ENCODE data around the gene MROH8. TPM values are rescaled to one million over a fixed set of nuclear protein-coding genes. Genes with fewer than 3 reads are reported as not detected.

The MROH8 gene
- total RNA-seq, 3 donors from 2014 or later (not counting 1 experiment from before 2014, with no cell fraction given) = 1.7 to 3.2 (median 2.3) TPM

DNA sequence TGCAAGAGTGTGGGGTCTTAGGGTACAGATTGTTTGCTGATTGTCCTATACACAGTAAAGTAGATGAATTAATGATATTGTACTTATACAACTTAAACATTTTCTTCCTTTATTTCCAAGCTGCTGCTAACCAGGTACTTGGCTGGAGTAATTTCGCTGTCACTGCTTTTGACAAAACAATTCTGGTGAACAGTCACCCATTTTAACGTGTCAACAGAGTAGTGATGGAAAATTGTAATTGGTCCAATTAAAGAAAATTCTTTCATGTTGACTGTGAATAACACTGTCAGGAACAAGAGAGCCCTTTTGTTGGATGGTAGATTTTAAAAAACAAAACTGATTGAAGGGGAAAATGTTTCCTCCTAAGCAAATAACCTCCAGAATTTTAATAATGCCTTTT lies 26.4 kb upstream of the MROH8 start:
- intact Hi-C loops (cut with micrococcal nuclease) = no loop called here
- peaks cover 86% of the 10 kb centered on the region for H3K36me3 ChIP-seq (ENCODE audit: control insufficient read depth, insufficient read depth, low read length)
- Mint-ChIP-seq H3K27me3 (ENCODE audit: low read depth in 2 of 2) (no peaks in the 10 kb centered on the region), H3K4me3 (no peak overlapping the region), H3K36me3 (peaks cover 19% of the 10 kb centered on the region), H3K4me1 (no peaks in the 10 kb centered on the region), H3K27ac (no peak overlapping the region), H3K9me3 (no peaks in the 10 kb centered on the region)
- TF ChIP-seq, protein P1, sequence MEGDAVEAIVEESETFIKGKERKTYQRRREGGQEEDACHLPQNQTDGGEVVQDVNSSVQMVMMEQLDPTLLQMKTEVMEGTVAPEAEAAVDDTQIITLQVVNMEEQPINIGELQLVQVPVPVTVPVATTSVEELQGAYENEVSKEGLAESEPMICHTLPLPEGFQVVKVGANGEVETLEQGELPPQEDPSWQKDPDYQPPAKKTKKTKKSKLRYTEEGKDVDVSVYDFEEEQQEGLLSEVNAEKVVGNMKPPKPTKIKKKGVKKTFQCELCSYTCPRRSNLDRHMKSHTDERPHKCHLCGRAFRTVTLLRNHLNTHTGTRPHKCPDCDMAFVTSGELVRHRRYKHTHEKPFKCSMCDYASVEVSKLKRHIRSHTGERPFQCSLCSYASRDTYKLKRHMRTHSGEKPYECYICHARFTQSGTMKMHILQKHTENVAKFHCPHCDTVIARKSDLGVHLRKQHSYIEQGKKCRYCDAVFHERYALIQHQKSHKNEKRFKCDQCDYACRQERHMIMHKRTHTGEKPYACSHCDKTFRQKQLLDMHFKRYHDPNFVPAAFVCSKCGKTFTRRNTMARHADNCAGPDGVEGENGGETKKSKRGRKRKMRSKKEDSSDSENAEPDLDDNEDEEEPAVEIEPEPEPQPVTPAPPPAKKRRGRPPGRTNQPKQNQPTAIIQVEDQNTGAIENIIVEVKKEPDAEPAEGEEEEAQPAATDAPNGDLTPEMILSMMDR (IDR thresholded peaks at IDR 0.05) = no peak
- 88% methylated on average over 2 of the region's 2 CpGs for WGBS (ENCODE audit: insufficient coverage)
- H3K9me3 ChIP-seq (ENCODE audit: control insufficient read depth, insufficient read depth, low read length) = no peaks in the 10 kb centered on the region
- H3K4me3 ChIP-seq (ENCODE audit: low read length) = no peak overlapping the region
- ATAC-seq (no peak), DNase-seq (no peak)
- no peaks in the 10 kb centered on the region for H3K27me3 ChIP-seq (ENCODE audit: control insufficient read depth, insufficient read depth, low read length)
- H3K27ac ChIP-seq (ENCODE audit: low read length) = no peak overlapping the region
- H3K4me1 ChIP-seq (ENCODE audit: control insufficient read depth, insufficient read depth, low read length) = no peaks in the 10 kb centered on the region

DNA sequence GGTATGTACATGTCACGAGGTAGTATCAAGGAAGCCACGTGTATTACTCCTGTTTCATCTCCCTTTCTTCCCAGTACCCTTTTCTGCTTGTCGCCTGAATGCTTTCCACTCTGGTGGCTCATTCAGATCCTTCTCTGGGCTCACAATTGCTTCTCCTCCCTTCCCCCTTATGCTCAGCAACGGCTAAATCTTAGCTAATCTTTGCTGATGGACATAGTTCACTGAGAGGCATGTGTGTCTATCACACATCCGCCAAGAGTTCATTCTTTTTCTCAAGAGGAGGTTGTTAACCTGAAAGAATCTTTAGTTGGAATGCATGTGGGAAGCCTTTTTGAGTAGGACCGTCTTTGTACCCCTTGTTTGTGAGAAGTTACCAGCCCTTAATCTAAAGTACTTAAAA lies 25.8 kb upstream of the MROH8 start:
- Histone ChIP-seq H3K27ac (ENCODE audit: low read length) (no peak overlapping the region), H3K9me3 (ENCODE audit: control insufficient read depth, insufficient read depth, low read length) (no peaks in the 10 kb centered on the region), H3K36me3 (ENCODE audit: control insufficient read depth, insufficient read depth, low read length) (peaks cover 87% of the 10 kb centered on the region), H3K4me3 (ENCODE audit: low read length) (no peak overlapping the region), H3K27me3 (ENCODE audit: control insufficient read depth, insufficient read depth, low read length) (no peaks in the 10 kb centered on the region), H3K4me1 (ENCODE audit: control insufficient read depth, insufficient read depth, low read length) (no peaks in the 10 kb centered on the region)
- TF ChIP-seq, protein P1 (IDR thresholded peaks at IDR 0.05) = no peak
- Mint-ChIP-seq H3K9me3 (no peaks in the 10 kb centered on the region), H3K4me1 (no peaks in the 10 kb centered on the region), H3K27ac (no peak overlapping the region), H3K27me3 (ENCODE audit: low read depth in 2 of 2) (no peaks in the 10 kb centered on the region), H3K4me3 (no peak overlapping the region), H3K36me3 (peaks cover 19% of the 10 kb centered on the region)
- no peak for DNase-seq
- intact Hi-C loops (cut with micrococcal nuclease) = no loop called here
- 94% methylated on average over 5 of the region's 6 CpGs for WGBS (ENCODE audit: insufficient coverage)
- ATAC-seq = no peak

DNA sequence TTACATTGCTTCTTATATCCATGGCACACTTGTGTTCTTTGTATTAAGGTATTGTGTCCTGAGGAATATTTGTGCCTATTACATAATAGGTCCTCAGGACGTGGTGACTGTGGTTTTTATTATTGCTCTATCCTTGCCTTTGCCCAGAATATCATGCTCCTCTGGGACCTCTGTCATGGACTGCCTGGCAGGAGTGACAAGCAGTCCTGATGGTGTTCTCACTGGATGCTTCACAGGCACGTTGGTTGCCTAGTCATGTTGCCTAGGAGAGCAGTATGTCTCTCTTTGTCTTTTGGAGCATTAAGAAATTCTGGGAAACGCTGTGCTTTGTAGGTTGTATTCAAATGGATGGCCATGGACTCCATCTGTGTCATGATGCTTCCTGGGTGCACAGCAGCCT lies 24.7 kb upstream of the MROH8 start:
- H3K4me1 Mint-ChIP-seq = no peaks in the 10 kb centered on the region
- H3K36me3 Mint-ChIP-seq = peaks cover 19% of the 10 kb centered on the region
- 95% methylated on average over 3 of the region's 3 CpGs for WGBS (ENCODE audit: insufficient coverage)
- no peak overlapping the region for H3K4me3 Mint-ChIP-seq
- H3K9me3 Mint-ChIP-seq = no peaks in the 10 kb centered on the region
- intact Hi-C loops (cut with micrococcal nuclease) = no loop called here
- Histone ChIP-seq H3K9me3 (ENCODE audit: control insufficient read depth, insufficient read depth, low read length) (no peaks in the 10 kb centered on the region), H3K27me3 (ENCODE audit: control insufficient read depth, insufficient read depth, low read length) (no peaks in the 10 kb centered on the region), H3K4me1 (ENCODE audit: control insufficient read depth, insufficient read depth, low read length) (no peaks in the 10 kb centered on the region), H3K36me3 (ENCODE audit: control insufficient read depth, insufficient read depth, low read length) (peaks cover 83% of the 10 kb centered on the region), H3K27ac (ENCODE audit: low read length) (no peak overlapping the region), H3K4me3 (ENCODE audit: low read length) (no peak overlapping the region)
- DNase-seq = no peak
- H3K27me3 Mint-ChIP-seq (ENCODE audit: low read depth in 2 of 2) = no peaks in the 10 kb centered on the region
- ATAC-seq = no peak
- TF ChIP-seq, protein P1 (IDR thresholded peaks at IDR 0.05) = no peak
- no peak overlapping the region for H3K27ac Mint-ChIP-seq

DNA sequence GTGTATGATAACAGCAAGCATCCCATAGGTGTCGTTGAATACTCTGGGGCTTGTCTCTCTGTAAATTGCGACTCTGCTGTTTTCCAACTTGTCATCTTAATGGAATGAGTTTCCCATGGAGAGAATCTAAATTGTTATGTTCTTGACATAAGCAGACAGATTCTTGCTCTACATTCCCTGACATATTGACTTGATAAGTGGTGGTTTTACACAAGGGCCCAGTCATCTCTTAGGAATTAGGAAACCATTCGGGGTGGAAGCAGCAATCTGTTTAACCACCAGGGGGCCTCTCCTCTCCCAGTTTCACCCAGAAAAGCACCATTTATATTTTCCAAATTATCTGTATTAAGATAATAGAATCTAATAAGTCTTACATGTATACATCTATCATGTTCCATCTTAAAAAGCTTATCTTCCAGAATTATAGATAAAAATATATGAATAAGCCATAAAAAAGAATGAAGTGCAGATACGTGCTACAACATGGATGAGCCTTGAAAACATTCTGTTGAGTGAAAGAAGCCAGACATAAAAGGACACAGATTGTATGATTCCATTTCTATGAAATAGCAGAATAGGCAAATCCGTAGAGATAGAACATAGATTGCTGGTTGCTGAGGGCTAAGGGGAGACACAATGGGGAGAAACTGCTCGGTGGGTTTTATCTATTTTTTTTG lies 23.1 kb upstream of the MROH8 start:
- no peaks in the 10 kb centered on the region for H3K4me1 ChIP-seq (ENCODE audit: control insufficient read depth, insufficient read depth, low read length)
- ATAC-seq = peak in 1 of 3 donors; percentile 59
- WGBS (ENCODE audit: insufficient coverage) = 83% methylated on average over 6 of the region's 6 CpGs
- no peaks in the 10 kb centered on the region for H3K27me3 ChIP-seq (ENCODE audit: control insufficient read depth, insufficient read depth, low read length)
- Mint-ChIP-seq H3K4me3 (no peak overlapping the region), H3K9me3 (no peaks in the 10 kb centered on the region), H3K27ac (no peak overlapping the region), H3K4me1 (no peaks in the 10 kb centered on the region), H3K36me3 (peaks cover 19% of the 10 kb centered on the region), H3K27me3 (ENCODE audit: low read depth in 2 of 2) (no peaks in the 10 kb centered on the region)
- intact Hi-C loops (cut with micrococcal nuclease) = loop anchor here (1.0 kb wide), 1 partner anchor 332 kb away; no protein-coding TSS in a partner anchor
- TF ChIP-seq, protein P1 (IDR thresholded peaks at IDR 0.05) = peak; percentile 68
- peaks cover 80% of the 10 kb centered on the region for H3K36me3 ChIP-seq (ENCODE audit: control insufficient read depth, insufficient read depth, low read length)
- H3K4me3 ChIP-seq (ENCODE audit: low read length) = no peak overlapping the region
- no peaks in the 10 kb centered on the region for H3K9me3 ChIP-seq (ENCODE audit: control insufficient read depth, insufficient read depth, low read length)
- H3K27ac ChIP-seq (ENCODE audit: low read length) = no peak overlapping the region
- DNase-seq = peak in 1 of 2 donors; percentile 59

Data from natural killer cell (primary cell).